ENCODE data around the gene COL2A1.

GRCh38 chr12:48010366-48010970, 6.2 kb upstream of the COL2A1 start:
- TF ChIP-seq, protein P1, sequence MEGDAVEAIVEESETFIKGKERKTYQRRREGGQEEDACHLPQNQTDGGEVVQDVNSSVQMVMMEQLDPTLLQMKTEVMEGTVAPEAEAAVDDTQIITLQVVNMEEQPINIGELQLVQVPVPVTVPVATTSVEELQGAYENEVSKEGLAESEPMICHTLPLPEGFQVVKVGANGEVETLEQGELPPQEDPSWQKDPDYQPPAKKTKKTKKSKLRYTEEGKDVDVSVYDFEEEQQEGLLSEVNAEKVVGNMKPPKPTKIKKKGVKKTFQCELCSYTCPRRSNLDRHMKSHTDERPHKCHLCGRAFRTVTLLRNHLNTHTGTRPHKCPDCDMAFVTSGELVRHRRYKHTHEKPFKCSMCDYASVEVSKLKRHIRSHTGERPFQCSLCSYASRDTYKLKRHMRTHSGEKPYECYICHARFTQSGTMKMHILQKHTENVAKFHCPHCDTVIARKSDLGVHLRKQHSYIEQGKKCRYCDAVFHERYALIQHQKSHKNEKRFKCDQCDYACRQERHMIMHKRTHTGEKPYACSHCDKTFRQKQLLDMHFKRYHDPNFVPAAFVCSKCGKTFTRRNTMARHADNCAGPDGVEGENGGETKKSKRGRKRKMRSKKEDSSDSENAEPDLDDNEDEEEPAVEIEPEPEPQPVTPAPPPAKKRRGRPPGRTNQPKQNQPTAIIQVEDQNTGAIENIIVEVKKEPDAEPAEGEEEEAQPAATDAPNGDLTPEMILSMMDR (IDR thresholded peaks at IDR 0.05; ENCODE audit: extremely low read depth in 1 of 2, insufficient read depth in 1 of 2, low read depth in 1 of 2, low read length in 2 of 2) = no peak
- TF ChIP-seq POLR2A (IDR thresholded peaks at IDR 0.05; ENCODE audit: low read depth, low read length) (no peak), POLR2AphosphoS5 (IDR thresholded peaks at IDR 0.05; ENCODE audit: insufficient read depth, low read depth, low read length) (no peak), EZH2 (IDR thresholded peaks at IDR 0.05; ENCODE audit: borderline replicate concordance, low read depth, low read length, severe bottlenecking) (no peak), MAX (IDR thresholded peaks at IDR 0.05; ENCODE audit: insufficient read depth, insufficient read length) (no peak), FOS (IDR thresholded peaks at IDR 0.05; ENCODE audit: borderline replicate concordance, insufficient read depth, low read length) (no peak), MYC (IDR thresholded peaks at IDR 0.05; ENCODE audit: low read depth, low read length) (no peak)

All from endothelial cell of umbilical vein (primary cell).